Aorta (tissue), 5 donors: ENCODE results near the gene TM9SF4. TPM values are rescaled to one million over a fixed set of nuclear protein-coding genes. Genes with fewer than 3 reads are reported as not detected.
"Not testable (repeated sequence)": the region's sequence is repeated elsewhere in the genome, so short reads cannot be mapped to it uniquely, and the experiment has no call there.

Experiments used
- ATAC-seq: fragments of 200-7000 bp; cut with Tn5 transposase; one replicate; pipeline ENCODE4 v1.9.1; 2022; ENCODE audit warnings: moderate library complexity; ENCODE audit not compliant: low FRiP score
- DNase-seq, 2 donors: peaks; one replicate each; pipeline ENCODE4 v3.0.0-alpha.2; 2020
- H3K27ac ChIP-seq, 2 donors: one replicate each; pipeline ENCODE4 v1.5.1; 2013; ENCODE audit warnings: low read length in 2 of 2, mild to moderate bottlenecking in 2 of 2, moderate library complexity in 2 of 2, control low read depth in 1 of 2, inconsistent platforms in 1 of 2, low read depth in 1 of 2
- H3K27me3 ChIP-seq, 2 donors: one replicate each; pipeline ENCODE4 v1.6.1; 2013; ENCODE audit warnings: control low read depth in 1 of 2, low read length in 1 of 2, mild to moderate bottlenecking in 1 of 2, moderate library complexity in 1 of 2; ENCODE audit not compliant: insufficient read depth in 2 of 2, control insufficient read depth in 1 of 2
- H3K36me3 ChIP-seq, 2 donors: one replicate each; pipeline ENCODE4 v1.6.1; 2013; ENCODE audit warnings: control low read depth in 1 of 2, low read length in 1 of 2, mild to moderate bottlenecking in 1 of 2; ENCODE audit not compliant: insufficient read depth in 2 of 2, control insufficient read depth in 1 of 2
- H3K4me1 ChIP-seq, 2 donors: one replicate each; pipeline ENCODE4 v1.6.1; 2013; ENCODE audit warnings: low read length in 2 of 2, control low read depth in 1 of 2, mild to moderate bottlenecking in 1 of 2, moderate library complexity in 1 of 2; ENCODE audit not compliant: insufficient read depth in 2 of 2, control insufficient read depth in 1 of 2
- H3K4me3 ChIP-seq, 2 donors: one replicate each; pipeline ENCODE4 v1.5.1; 2013; ENCODE audit warnings: low read length in 2 of 2, control low read depth in 1 of 2, mild to moderate bottlenecking in 1 of 2
- H3K9me3 ChIP-seq: one replicate; pipeline ENCODE4 v1.6.1; 2013; ENCODE audit warnings: mild to moderate bottlenecking, low read length; ENCODE audit not compliant: control insufficient read depth
- WGBS, 2 donors: extraction: QIAGEN DNeasy Blood & Tissue Kit; methylation state at CpG; one replicate each; pipeline ENCODE4 v1.1.7; 2013; 5-methylcytosine and 5-hydroxymethylcytosine counted together
- intact Hi-C, 2 donors: fragments of 100-400 bp; cut with DNase I; formaldehyde crosslinking; loops; one replicate each; pipeline versions ENCODE4 v1.14.2 to v1.15.0; 2022
- polyA plus RNA-seq, 2 donors: library from polyadenylated mRNA; stranded (reverse); fragments of 200-250 nt; gene quantifications; one replicate each; pipeline ENCODE4 v1.2.3, GENCODE V29; 2013
- total RNA-seq, 2 donors: library from RNA; stranded (reverse); fragmentation: NEBNext Ultra II Directional; extraction: Animal tissue kit (Norgen Biotek cat#: 25700); gene quantifications; one replicate each; pipeline ENCODE4 v1.2.1, GENCODE V29; 2021
- donor health status: healthy with polysubstance abuse.
- donor health status: Bipolar disorder and iron deficiency.
- donor health status: DM: no; HTN: no; CAD: no.
- donor health status: DM: no; HTN: no; CAD: no.
- donor health status: DM: yes; HTN: yes; CAD: no.

Gene TM9SF4
- total and polyA plus RNA-seq, 4 donors, result 8.1 to 49.0 (median 27.8) TPM

GRCh38 chr20:32191422-32191821 is 81.9 kb downstream of the TM9SF4 start:
- Histone ChIP-seq H3K27ac (no peak overlapping the region), H3K36me3 (peaks cover 2 to 3% of the 10 kb centered on the region in 2 donors), H3K9me3 (no peaks in the 10 kb centered on the region), H3K4me3 (no peak overlapping the region), H3K27me3 (no peaks in the 10 kb centered on the region), H3K4me1 (no peaks in the 10 kb centered on the region)
- WGBS, 2 donors, result 69 to 84% methylated on average over 3 of the region's 3 CpGs
- intact Hi-C loops, result no loop called here
- DNase-seq, result no peak
- ATAC-seq, result no peak

GRCh38 chr20:32191873-32192272 is 82.4 kb downstream of the TM9SF4 start:
- Histone ChIP-seq H3K4me1 (no peaks in the 10 kb centered on the region), H3K27me3 (no peaks in the 10 kb centered on the region), H3K4me3 (no peak overlapping the region), H3K27ac (no peak overlapping the region), H3K36me3 (peaks cover 2 to 3% of the 10 kb centered on the region in 2 donors), H3K9me3 (no peaks in the 10 kb centered on the region)
- no peak for DNase-seq
- ATAC-seq, result no peak
- intact Hi-C loops, result no loop called here

GRCh38 chr20:32192698-32193097 is 83.2 kb downstream of the TM9SF4 start:
- no peak overlapping the region for H3K27ac ChIP-seq
- ATAC-seq (no peak), DNase-seq (no peak)
- H3K36me3 ChIP-seq, result peaks cover 2 to 3% of the 10 kb centered on the region in 2 donors
- no peaks in the 10 kb centered on the region for H3K27me3 ChIP-seq
- H3K4me1 ChIP-seq, result no peaks in the 10 kb centered on the region
- intact Hi-C loops, result no loop called here
- H3K4me3 ChIP-seq, result no peak overlapping the region
- no peaks in the 10 kb centered on the region for H3K9me3 ChIP-seq
- 84 to 86% methylated on average over 3 of the region's 3 CpGs for WGBS, 2 donors

GRCh38 chr20:32193336-32193735 is 83.8 kb downstream of the TM9SF4 start:
- H3K4me3 ChIP-seq, H3K36me3 ChIP-seq, H3K9me3 ChIP-seq, H3K27ac ChIP-seq, H3K27me3 ChIP-seq, intact Hi-C loops, H3K4me1 ChIP-seq, DNase-seq, ATAC-seq: not testable (repeated sequence)
- 90 to 93% methylated on average over 5 of the region's 5 CpGs for whole genome bisulfite sequencing, 2 donors

- H3K36me3 ChIP-seq, result peaks cover 2 to 3% of the 10 kb centered on the region in 2 donors
- no peak for DNase-seq
- no peak overlapping the region for H3K4me3 ChIP-seq
- H3K27ac ChIP-seq, result no peak overlapping the region
- H3K27me3 ChIP-seq, result no peaks in the 10 kb centered on the region
- H3K4me1 ChIP-seq, result no peaks in the 10 kb centered on the region
- no peaks in the 10 kb centered on the region for H3K9me3 ChIP-seq
- no peak for ATAC-seq
- intact Hi-C loops, result no loop called here
- WGBS, 2 donors, result 84 to 85% methylated on average over 6 of the region's 6 CpGs
Observed at GRCh38 chr20:32193996-32194395, 84.5 kb downstream of the TM9SF4 start.

- Histone ChIP-seq H3K27ac (no peak overlapping the region), H3K9me3 (no peaks in the 10 kb centered on the region), H3K4me1 (no peaks in the 10 kb centered on the region), H3K4me3 (no peak overlapping the region), H3K27me3 (no peaks in the 10 kb centered on the region), H3K36me3 (peaks cover 2 to 6% of the 10 kb centered on the region in 2 donors)
- ATAC-seq (no peak), DNase-seq (no peak)
- intact Hi-C loops, result no loop called here
- 56 to 64% methylated on average over 7 of the region's 7 CpGs for WGBS, 2 donors
Observed at GRCh38 chr20:32195581-32195980, 86.1 kb downstream of the TM9SF4 start.

GRCh38 chr20:32196613-32197012 is 87.1 kb downstream of the TM9SF4 start:
- H3K9me3 ChIP-seq, H3K36me3 ChIP-seq, ATAC-seq, H3K27me3 ChIP-seq, H3K4me3 ChIP-seq, DNase-seq, intact Hi-C loops, H3K4me1 ChIP-seq, H3K27ac ChIP-seq: not testable (repeated sequence)
- WGBS, 2 donors, result 95 to 96% methylated on average over 11 of the region's 11 CpGs

GRCh38 chr20:32197136-32197535 is 87.6 kb downstream of the TM9SF4 start:
- H3K27me3 ChIP-seq, H3K4me3 ChIP-seq, DNase-seq, H3K27ac ChIP-seq, ATAC-seq, H3K36me3 ChIP-seq, H3K4me1 ChIP-seq, H3K9me3 ChIP-seq, intact Hi-C loops: not testable (repeated sequence)
- 89 to 90% methylated on average over 20 of the region's 20 CpGs for WGBS, 2 donors

GRCh38 chr20:32199006-32199405 is 89.5 kb downstream of the TM9SF4 start:
- Histone ChIP-seq H3K27me3 (no peaks in the 10 kb centered on the region), H3K4me3 (no peak overlapping the region), H3K9me3 (no peaks in the 10 kb centered on the region), H3K4me1 (no peaks in the 10 kb centered on the region), H3K36me3 (peaks cover 3 to 6% of the 10 kb centered on the region in 2 donors), H3K27ac (no peak overlapping the region)
- ATAC-seq (no peak), DNase-seq (no peak)
- WGBS, 2 donors, result 87% methylated on average over 4 of the region's 4 CpGs
- intact Hi-C loops, result no loop called here
